Measurements from ENCODE around the gene KLK13.

Gene KLK13

GRCh38 chr19:51018745-51019543 lies 45.9 kb downstream of the KLK13 start:
- no peak for DNase-seq

GRCh38 chr19:51016798-51017683 lies 47.9 kb downstream of the KLK13 start:
- DNase-seq: no peak

DNA sequence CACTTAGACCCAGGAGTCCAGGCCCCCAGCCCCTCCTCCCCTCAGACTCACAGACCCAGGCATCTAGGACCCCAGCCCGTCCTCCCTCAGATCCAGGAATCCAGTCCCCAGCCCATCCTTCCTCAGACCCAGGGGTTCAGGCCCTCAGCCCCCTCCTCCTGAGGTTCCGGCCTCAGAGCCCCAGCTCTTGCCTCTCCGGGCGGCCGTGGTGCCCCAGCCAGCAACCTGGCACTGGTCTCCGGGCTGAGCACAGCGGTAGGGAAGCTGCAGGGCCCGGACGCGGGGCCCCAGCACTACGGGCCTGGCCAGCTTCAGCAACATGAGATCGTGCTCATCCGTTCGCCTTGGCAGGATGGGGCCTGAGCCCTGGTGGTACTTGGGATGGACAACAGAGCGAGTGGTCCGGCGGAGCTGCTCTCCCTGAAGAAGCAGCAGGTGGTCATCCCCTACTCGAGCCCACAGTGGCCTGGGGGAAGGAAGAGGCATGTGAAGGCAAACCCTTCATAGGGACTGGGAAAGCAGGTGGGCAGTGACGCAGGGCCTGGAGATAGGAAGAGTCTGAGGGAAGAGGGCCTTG lies 49.1 kb downstream of the KLK13 start:
- no peak for DNase-seq

GRCh38 chr19:51014242-51014641 lies 50.6 kb downstream of the KLK13 start:
- no peak for DNase-seq

DNA sequence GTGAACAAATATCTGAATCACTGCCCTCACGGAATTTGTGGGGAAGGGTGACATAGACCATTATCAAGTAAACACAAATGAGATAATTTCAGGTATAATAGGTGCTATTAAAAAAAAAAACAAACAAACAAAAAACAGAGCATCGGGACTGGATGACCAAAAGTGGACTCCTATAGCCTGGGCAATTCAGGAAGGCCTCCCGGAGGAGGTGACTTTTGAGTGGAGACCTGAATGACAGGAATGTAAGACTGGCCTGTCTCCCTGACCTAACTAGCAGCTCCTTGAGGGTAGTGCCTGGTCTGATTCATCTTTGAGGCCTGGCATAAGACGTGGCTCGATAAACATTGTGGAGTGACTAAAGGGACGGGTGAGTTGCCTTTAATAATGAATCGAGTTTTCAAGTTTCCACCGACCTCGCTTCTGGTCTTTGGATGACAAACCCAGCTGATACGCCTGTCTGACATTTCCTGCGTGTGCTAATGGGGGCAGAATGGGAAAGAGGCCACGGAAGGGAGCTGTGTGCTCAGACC lies 52.2 kb downstream of the KLK13 start:
- no peak for DNase-seq

- DNase-seq: no peak
Observed at GRCh38 chr19:51010066-51010795, 54.7 kb downstream of the KLK13 start.

- no peak for DNase-seq
Observed at GRCh38 chr19:51009061-51009891, 55.6 kb downstream of the KLK13 start.

DNA sequence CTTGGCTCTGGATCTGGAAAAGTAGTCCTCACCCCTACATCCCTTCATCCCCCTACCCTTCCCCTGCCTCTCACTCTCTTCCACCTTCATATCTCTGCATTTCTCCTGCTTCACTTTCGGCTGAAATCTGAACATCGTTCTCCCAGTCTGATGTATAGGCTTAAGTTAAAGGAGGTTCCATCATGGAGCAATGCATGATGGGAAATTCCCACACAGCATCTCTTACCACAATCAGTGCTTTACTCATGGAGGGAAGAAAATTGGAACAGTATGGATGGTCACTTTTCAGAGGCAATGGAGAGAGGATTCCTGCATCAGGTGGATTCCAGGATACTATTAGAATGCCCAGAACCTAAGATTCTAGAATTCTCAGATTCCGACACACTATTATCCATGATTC lies 57.4 kb downstream of the KLK13 start:
- DNase-seq: no peak

DNA sequence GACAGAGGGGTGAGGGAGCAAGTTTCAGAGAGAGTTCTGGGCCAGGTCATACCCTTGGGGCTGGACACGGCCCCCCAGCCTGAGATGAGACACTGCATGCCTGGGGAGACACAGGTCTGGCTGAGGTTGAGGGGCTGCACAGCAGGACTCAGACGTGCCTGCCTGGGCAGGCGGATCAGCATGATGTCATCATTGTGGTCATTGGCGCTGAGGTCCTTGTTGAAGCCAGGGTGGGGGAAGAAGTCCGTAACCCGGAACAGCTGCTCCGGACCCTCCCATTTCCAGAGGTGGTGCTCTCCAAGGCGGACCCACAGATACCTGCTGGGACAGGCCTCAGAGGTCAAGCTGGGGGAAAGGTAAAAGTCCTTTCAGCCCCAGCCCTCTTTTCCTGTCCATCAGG lies 58.5 kb downstream of the KLK13 start:
- no peak for DNase-seq
